ENCODE measurements around the gene SNUPN.
"Not testable (repeated sequence)": the region's sequence is repeated elsewhere in the genome, so short reads cannot be mapped to it uniquely, and the experiment has no call there.

DNA sequence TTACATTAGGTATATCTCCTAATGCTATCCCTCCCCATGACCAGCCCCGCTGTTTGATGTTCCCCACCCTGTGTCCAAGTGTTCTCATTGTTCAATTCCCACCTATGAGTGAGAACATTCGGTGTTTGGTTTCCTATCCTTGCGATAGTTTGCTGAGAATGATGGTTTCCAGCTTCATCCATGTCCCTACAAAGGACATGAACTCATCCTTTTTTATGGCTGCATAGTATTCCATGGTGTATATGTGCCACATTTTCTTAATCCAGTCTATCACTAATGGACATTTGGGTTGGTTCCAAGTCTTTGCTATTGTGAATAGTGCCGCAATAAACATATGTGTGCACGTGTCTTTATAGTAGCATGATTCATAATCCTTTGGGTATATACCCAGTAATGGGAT lies 39.1 kb downstream of the SNUPN start:
- TF ChIP-seq, protein P1, sequence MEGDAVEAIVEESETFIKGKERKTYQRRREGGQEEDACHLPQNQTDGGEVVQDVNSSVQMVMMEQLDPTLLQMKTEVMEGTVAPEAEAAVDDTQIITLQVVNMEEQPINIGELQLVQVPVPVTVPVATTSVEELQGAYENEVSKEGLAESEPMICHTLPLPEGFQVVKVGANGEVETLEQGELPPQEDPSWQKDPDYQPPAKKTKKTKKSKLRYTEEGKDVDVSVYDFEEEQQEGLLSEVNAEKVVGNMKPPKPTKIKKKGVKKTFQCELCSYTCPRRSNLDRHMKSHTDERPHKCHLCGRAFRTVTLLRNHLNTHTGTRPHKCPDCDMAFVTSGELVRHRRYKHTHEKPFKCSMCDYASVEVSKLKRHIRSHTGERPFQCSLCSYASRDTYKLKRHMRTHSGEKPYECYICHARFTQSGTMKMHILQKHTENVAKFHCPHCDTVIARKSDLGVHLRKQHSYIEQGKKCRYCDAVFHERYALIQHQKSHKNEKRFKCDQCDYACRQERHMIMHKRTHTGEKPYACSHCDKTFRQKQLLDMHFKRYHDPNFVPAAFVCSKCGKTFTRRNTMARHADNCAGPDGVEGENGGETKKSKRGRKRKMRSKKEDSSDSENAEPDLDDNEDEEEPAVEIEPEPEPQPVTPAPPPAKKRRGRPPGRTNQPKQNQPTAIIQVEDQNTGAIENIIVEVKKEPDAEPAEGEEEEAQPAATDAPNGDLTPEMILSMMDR (conservative IDR thresholded peaks at IDR 0.05; ENCODE audit: low read length) = not testable (repeated sequence)
- TF ChIP-seq EZH2phosphoT487 (IDR thresholded peaks at IDR 0.05; ENCODE audit: borderline replicate concordance, low read depth, low read length) = not testable (repeated sequence)
